ENCODE data around the gene ATP2C2.

GRCh38 chr16:84460406-84461028, 92.2 kb downstream of the ATP2C2 start:
- no peak for TF ChIP-seq CTCF (IDR thresholded peaks at IDR 0.05)
- no peak for TF ChIP-seq REST (IDR thresholded peaks at IDR 0.05; ENCODE audit: insufficient read depth in 1 of 2, low read depth in 2 of 2, low read length in 1 of 2)
- TF ChIP-seq TCF7L2 (IDR thresholded peaks at IDR 0.05; ENCODE audit: low read depth, low read length), result no peak

All from Panc1 (cell line).